HUES64 (cell line): ENCODE measurements around the gene MRPS24.
A peak's percentile ranks its signal among the peaks of the same experiment; 100 is the strongest.

ENCODE experiments used
- H3K27ac ChIP-seq: 2 replicates; pipeline ENCODE4 v1.7.0; 2013; ENCODE audit warnings: low read depth, low read length, inconsistent platforms
- H3K27me3 ChIP-seq: 2 replicates; pipeline ENCODE4 v1.6.1; 2013; ENCODE audit warnings: mild to moderate bottlenecking, low read length; ENCODE audit not compliant: insufficient read depth
- H3K36me3 ChIP-seq: 2 replicates; pipeline ENCODE4 v1.6.1; 2013; ENCODE audit warnings: mild to moderate bottlenecking, low read length; ENCODE audit not compliant: insufficient read depth
- H3K4me1 ChIP-seq: 2 replicates; pipeline ENCODE4 v1.6.1; 2013; ENCODE audit warnings: mild to moderate bottlenecking, low read length, moderate library complexity; ENCODE audit not compliant: insufficient read depth
- H3K4me3 ChIP-seq: 2 replicates; pipeline ENCODE4 v1.5.1; 2013; ENCODE audit warnings: mild to moderate bottlenecking, low read length, moderate library complexity
- H3K9ac ChIP-seq: 2 replicates; pipeline ENCODE4 v1.6.1; 2013; ENCODE audit warnings: mild to moderate bottlenecking, low read depth, low read length
- H3K9me3 ChIP-seq: 2 replicates; pipeline ENCODE4 v1.6.1; 2013; ENCODE audit warnings: low read depth, low read length; ENCODE audit not compliant: insufficient read depth
- WGBS: fragments of 150-250, 120-280 bp; methylation state at CpG from one replicate; pipeline ENCODE4 v1.1.7; 2013; ENCODE audit warnings: missing lambda C conversion rate; 5-methylcytosine and 5-hydroxymethylcytosine counted together

The MRPS24 gene

DNA sequence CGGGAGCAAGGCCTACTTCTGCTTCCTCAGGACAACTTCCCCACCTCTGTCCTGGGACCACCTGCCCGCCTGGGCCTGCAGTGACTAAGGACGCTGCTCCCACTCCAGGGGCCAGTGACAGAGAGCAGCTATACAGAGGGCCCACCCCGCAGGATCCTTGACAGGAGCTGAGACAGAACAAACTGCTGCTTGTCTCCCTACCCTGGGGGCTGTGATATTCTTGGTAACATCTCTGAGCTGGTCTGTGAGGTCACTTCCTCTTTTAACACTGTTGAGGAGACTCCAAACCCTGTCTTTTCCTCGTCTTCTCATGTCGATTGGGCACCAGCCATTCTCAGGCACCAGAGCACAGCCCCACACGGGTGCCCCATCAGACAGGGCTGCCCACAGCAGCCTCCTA, 6.9 kb upstream of the MRPS24 start:
- peaks cover 35% of the 10 kb centered on the region for H3K36me3 ChIP-seq
- H3K9ac ChIP-seq = no peak overlapping the region
- WGBS = 93% methylated on average over 7 of the region's 7 CpGs
- no peak overlapping the region for H3K4me3 ChIP-seq
- H3K4me1 ChIP-seq = peaks cover 16% of the 10 kb centered on the region
- H3K27ac ChIP-seq = no peak overlapping the region
- no peaks in the 10 kb centered on the region for H3K9me3 ChIP-seq
- no peaks in the 10 kb centered on the region for H3K27me3 ChIP-seq

DNA sequence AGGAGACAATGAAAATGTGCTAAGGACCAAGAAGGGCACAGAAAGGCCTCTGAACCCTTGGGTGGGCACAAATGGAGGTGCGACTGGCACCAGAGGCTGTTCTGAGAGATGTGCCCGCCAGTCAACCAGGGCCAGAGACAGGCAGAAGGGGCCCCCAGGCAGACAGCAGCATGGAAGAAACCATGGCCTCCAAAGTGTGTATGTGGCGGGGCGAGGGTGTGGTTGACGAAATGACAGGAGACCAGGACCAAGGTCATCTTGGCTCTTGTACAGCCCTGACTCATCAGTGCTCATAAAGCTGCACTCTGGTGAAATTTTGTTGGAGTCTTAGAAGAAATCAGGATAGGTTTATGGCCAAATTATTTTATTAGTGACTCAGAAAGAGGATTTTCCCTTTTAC, 4.0 kb upstream of the MRPS24 start:
- no peak overlapping the region for H3K9ac ChIP-seq
- WGBS = 91% methylated on average over 5 of the region's 5 CpGs
- no peaks in the 10 kb centered on the region for H3K9me3 ChIP-seq
- H3K4me3 ChIP-seq = no peak overlapping the region
- H3K4me1 ChIP-seq = peaks cover 22% of the 10 kb centered on the region
- no peak overlapping the region for H3K27ac ChIP-seq
- 0 out of 2 replicates have a peak, but pooled peaks cover 3% of the 10 kb centered on the region for H3K27me3 ChIP-seq
- peaks cover 23% of the 10 kb centered on the region for H3K36me3 ChIP-seq

DNA sequence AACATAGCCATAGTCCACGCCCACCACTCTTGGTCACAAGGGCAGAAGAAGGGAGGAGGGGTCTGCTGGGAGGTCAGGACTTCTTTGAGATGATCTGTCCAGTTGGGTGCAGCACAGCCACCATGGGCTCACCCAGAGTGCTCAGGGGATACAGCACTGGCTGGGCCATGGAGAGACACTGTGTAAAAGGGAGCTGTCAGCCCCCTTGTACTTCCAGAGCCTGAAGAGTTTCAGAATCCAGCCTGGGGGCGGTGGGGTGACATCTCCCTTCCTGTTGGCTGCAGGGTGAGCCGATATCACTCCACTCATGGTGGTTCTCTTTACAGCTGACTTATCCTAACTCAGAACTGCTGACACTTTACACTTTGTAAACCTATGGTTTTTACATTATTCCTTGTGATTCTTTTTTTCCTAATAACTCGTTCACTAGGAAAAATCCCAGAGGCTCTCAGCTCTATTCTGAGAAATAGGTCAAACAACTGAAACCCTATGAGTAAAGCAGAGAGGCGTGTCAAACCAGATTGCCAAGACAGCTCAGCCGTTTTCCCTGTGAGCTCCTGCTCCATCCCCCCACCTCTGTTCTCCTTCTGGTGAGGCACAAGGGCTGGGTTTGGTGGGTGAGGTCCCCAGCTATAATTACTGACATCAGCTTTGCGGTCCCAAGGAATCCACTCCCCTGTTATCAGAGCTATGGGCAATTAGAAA, 3.2 kb upstream of the MRPS24 start:
- Histone ChIP-seq H3K4me3 (no peak overlapping the region), H3K36me3 (peaks cover 17% of the 10 kb centered on the region), H3K4me1 (peaks cover 22% of the 10 kb centered on the region), H3K27me3 (0 out of 2 replicates have a peak, but pooled peaks cover 3% of the 10 kb centered on the region), H3K9me3 (no peaks in the 10 kb centered on the region), H3K27ac (no peak overlapping the region), H3K9ac (no peak overlapping the region)
- WGBS = 85% methylated on average over 7 of the region's 7 CpGs

DNA sequence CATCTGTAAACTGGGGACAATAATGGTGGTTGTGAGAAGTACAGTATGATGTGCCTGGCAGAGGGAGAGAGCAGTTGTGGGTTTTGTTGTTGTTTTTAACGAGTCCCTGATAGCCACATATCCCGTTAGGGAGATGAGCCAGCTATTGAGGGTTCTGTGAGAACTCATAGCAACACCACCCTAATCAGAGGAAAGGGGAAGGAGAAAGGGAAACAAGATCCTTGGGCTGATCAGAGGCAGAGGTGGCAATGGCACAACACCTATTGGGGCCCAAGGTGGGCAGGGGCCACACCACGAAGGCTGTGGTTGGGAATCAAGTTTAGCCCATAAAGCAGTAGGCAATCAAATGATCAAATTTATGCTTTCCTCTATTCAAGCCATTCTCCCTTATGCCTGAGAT, 1.7 kb upstream of the MRPS24 start:
- Histone ChIP-seq H3K27ac (no peak overlapping the region), H3K9ac (no peak overlapping the region), H3K9me3 (no peaks in the 10 kb centered on the region), H3K27me3 (0 out of 2 replicates have a peak, but pooled peaks cover 3% of the 10 kb centered on the region), H3K36me3 (peaks cover 17% of the 10 kb centered on the region), H3K4me3 (no peak overlapping the region), H3K4me1 (peaks cover 22% of the 10 kb centered on the region)
- 98% methylated on average over 2 of the region's 3 CpGs for WGBS

DNA sequence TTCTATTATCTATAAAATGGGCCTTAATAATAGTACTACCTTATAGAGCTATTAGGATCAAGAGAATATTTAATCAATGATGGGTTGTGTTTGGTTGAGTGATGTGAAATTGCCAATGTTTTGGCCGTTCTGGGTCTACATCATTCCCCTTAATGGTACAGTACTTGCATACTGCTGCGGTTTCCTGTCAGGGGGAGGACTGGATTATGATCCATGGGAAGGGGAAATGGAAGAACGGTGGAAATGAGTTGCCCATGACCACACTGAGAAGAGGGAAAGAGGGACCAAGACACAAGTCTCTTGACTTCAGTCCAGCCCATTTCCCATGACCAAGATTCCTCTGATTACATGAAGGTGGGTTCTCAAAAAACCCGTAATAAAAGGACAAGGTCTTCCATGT, 999 bp upstream of the MRPS24 start:
- H3K4me3 ChIP-seq = 0 out of 2 replicates have a peak overlapping the region, but pooled peaks have one; percentile 94
- 95% methylated on average over 4 of the region's 4 CpGs for WGBS

DNA sequence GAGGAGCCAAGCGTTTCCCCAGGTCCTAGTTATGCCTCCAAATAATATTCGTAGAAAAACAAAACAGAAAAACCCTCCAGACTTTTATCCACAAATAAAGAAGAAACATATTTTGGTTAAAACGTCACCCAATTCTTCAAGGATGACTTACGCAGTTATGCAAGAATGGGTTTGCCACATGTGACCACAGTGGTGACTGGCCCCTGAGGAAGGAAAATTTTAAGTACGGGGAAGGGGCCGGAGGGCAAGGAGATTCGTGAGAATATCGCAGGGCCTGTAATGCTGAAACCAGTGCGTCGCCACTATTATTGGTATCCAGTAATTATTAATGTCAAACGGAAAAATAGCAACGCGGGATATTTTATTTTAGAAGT, 537 bp upstream of the MRPS24 start:
- H3K9me3 ChIP-seq = no peaks in the 10 kb centered on the region
- H3K9ac ChIP-seq = peak overlapping the region; percentile 77
- H3K4me3 ChIP-seq = peak overlapping the region; percentile 94
- H3K36me3 ChIP-seq = peaks cover 20% of the 10 kb centered on the region
- WGBS = 69% methylated on average over 13 of the region's 13 CpGs
- peaks cover 22% of the 10 kb centered on the region for H3K4me1 ChIP-seq
- H3K27me3 ChIP-seq = 0 out of 2 replicates have a peak, but pooled peaks cover 3% of the 10 kb centered on the region
- peak overlapping the region; percentile 59; the same call in 1 of the 2 replicates for H3K27ac ChIP-seq

More for the DNA sequence above, 999 bp upstream of the MRPS24 start:
- Histone ChIP-seq H3K4me1 (peaks cover 22% of the 10 kb centered on the region), H3K27me3 (0 out of 2 replicates have a peak, but pooled peaks cover 3% of the 10 kb centered on the region), H3K9me3 (no peaks in the 10 kb centered on the region), H3K36me3 (peaks cover 17% of the 10 kb centered on the region), H3K27ac (no peak overlapping the region), H3K9ac (no peak overlapping the region)

DNA sequence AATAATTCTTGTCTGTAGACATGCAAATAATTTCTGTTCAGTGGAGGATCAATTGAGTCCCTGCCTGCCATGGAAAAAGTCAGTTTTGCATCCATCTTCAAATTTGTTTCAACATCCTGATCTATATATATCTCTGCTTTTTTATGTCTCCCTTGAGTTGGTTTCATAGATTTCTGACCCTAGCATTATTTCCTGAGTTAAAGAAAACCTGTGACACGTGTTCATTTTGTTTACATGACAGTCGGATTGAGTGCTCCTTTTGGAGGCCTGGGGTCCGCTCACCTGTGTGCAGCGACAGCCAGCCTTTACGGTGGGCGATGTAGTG, 674 bp downstream of the MRPS24 start:
- Histone ChIP-seq H3K9me3 (no peaks in the 10 kb centered on the region), H3K4me1 (peaks cover 22% of the 10 kb centered on the region), H3K36me3 (peaks cover 20% of the 10 kb centered on the region), H3K9ac (peak overlapping the region; percentile 45), H3K27ac (no peak overlapping the region), H3K27me3 (0 out of 2 replicates have a peak, but pooled peaks cover 3% of the 10 kb centered on the region), H3K4me3 (peak overlapping the region; percentile 94)
- WGBS = 2% methylated on average over 6 of the region's 6 CpGs

DNA sequence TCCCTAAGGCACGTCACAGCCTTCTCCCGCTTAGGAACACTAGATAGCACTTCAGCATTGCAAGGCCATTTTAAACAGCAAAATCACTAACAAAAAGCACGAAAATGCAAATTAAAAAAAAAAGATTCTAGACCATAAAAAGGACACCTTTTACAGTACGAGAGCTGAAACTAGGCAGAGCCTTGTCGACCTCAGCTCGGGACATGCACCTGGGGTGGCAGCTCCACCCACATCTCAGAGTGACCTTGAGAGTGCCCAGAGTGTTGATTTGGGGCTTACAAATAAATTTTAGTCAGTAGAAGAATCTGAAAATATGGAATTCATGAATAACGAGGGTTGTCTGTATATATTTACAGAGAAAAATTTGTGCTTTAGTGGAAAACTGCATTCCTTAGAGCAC, 1.1 kb downstream of the MRPS24 start:
- H3K36me3 ChIP-seq = peaks cover 20% of the 10 kb centered on the region
- 0 out of 2 replicates have a peak, but pooled peaks cover 3% of the 10 kb centered on the region for H3K27me3 ChIP-seq
- peaks cover 22% of the 10 kb centered on the region for H3K4me1 ChIP-seq
- H3K9me3 ChIP-seq = no peaks in the 10 kb centered on the region
- peak overlapping the region; percentile 94 for H3K4me3 ChIP-seq
- WGBS = 83% methylated on average over 7 of the region's 7 CpGs
- no peak overlapping the region for H3K9ac ChIP-seq
- no peak overlapping the region for H3K27ac ChIP-seq

DNA sequence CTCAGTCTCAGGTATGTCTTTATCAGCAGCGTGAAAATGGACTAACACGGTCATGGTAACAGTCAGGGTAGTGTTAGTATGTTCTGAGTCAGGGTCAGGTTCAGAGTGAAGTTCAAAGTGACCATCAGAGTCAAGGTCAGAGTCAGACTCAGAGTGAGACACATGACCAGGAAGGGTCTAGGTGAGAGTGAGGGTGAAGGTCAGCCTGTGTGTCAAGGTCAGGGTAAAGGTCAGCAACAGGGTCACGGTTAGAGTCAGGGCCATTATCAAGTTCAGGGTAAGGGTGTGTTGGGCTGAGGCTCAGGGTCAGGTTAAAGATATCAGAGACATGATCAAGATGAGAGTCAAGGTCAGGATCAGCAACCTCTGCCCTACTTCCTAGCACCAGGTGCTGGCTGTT, 4.0 kb downstream of the MRPS24 start:
- H3K27me3 ChIP-seq = 0 out of 2 replicates have a peak, but pooled peaks cover under 1% of the 10 kb centered on the region
- H3K4me3 ChIP-seq = no peak overlapping the region
- H3K9ac ChIP-seq = no peak overlapping the region
- H3K9me3 ChIP-seq = no peaks in the 10 kb centered on the region
- peaks cover 20% of the 10 kb centered on the region for H3K36me3 ChIP-seq
- WGBS = 96% methylated on average over 3 of the region's 3 CpGs
- H3K4me1 ChIP-seq = peaks cover 11% of the 10 kb centered on the region; the same call in 1 of the 2 replicates
- no peak overlapping the region for H3K27ac ChIP-seq

DNA sequence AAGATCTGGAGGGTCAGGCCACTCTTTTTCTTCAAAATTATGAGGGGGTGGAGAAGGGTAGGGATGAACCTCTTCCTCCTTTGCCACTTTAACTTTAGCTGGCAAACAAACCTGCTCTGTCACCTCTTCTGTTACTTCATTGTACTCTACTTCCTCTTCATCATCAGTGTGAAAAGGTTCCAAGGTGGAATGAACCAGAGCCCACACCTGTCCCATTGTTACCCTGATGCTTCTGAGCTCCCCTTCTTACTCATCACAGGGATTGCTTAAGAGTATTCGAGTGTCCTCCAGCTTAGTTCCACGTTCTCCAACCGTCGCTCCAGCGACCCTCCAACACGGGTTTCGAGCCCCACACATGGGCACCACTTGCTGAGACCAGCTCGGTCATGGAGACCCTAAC, 5.2 kb downstream of the MRPS24 start:
- H3K9ac ChIP-seq = no peak overlapping the region
- peaks cover 20% of the 10 kb centered on the region for H3K36me3 ChIP-seq
- WGBS = 88% methylated on average over 8 of the region's 8 CpGs
- no peaks in the 10 kb centered on the region for H3K27me3 ChIP-seq
- H3K4me3 ChIP-seq = no peak overlapping the region
- H3K4me1 ChIP-seq = peaks cover 4% of the 10 kb centered on the region; the same call in 1 of the 2 replicates
- no peak overlapping the region for H3K27ac ChIP-seq
- H3K9me3 ChIP-seq = no peaks in the 10 kb centered on the region

DNA sequence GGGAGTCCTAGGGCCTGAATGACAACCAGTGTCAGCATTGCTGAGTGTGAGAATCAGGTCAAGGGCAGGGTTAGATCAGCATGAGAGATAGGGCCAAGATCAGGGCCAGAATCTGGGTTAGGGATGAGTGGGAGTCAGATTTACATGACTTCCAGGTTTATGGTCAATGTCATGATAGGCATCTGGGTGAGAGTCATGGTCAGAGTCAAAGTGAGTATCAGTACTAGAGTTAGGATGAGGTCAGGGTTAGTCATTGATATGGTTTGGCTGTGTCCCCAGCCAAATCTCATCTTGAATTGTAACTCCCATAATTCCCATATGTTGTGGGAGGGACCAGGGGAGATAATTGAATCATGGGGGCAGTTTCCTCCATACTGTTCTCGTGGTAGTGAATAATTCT, 12.3 kb downstream of the MRPS24 start:
- no peaks in the 10 kb centered on the region for H3K9me3 ChIP-seq
- no peak overlapping the region for H3K4me3 ChIP-seq
- H3K27me3 ChIP-seq = no peaks in the 10 kb centered on the region
- H3K9ac ChIP-seq = no peak overlapping the region
- H3K36me3 ChIP-seq = no peaks in the 10 kb centered on the region
- H3K4me1 ChIP-seq = no peaks in the 10 kb centered on the region
- WGBS = 91% methylated on average over 1 of the region's 1 CpG
- H3K27ac ChIP-seq = no peak overlapping the region
